ENCODE measurements around the gene FER1L5.

The FER1L5 gene

GRCh38 chr2:96642564-96643360 is at the start of gene FER1L5:
Gene FER1L5, plus strand, starts transcription at chr2:96642764. Its CDS starts 73 bp downstream, at chr2:96642837.
- no peak for FAIRE-seq

GRCh38 chr2:96594282-96594681 is 48.3 kb upstream of the FER1L5 start:
- FAIRE-seq, result no peak

- no peak for FAIRE-seq
Observed at GRCh38 chr2:96594691-96595152, 47.8 kb upstream of the FER1L5 start.

GRCh38 chr2:96596596-96596995 is 46.0 kb upstream of the FER1L5 start:
- no peak for FAIRE-seq

GRCh38 chr2:96599941-96600340 is 42.6 kb upstream of the FER1L5 start:
- FAIRE-seq, result no peak

GRCh38 chr2:96601382-96602292 is 40.9 kb upstream of the FER1L5 start:
- no peak for FAIRE-seq

- no peak for FAIRE-seq
Observed at GRCh38 chr2:96602330-96602823, 40.2 kb upstream of the FER1L5 start.

- no peak for FAIRE-seq
Observed at GRCh38 chr2:96604104-96604503, 38.5 kb upstream of the FER1L5 start.

- no peak for FAIRE-seq
Observed at GRCh38 chr2:96608469-96609455, 33.8 kb upstream of the FER1L5 start.

- no peak for FAIRE-seq
Observed at GRCh38 chr2:96616128-96616527, 26.4 kb upstream of the FER1L5 start.

- FAIRE-seq, result no peak
Observed at GRCh38 chr2:96616535-96616934, 26.0 kb upstream of the FER1L5 start.

GRCh38 chr2:96617012-96617411 is 25.6 kb upstream of the FER1L5 start:
- FAIRE-seq, result no peak

- no peak for FAIRE-seq
Observed at GRCh38 chr2:96618596-96619283, 23.8 kb upstream of the FER1L5 start.

- no peak for FAIRE-seq
Observed at GRCh38 chr2:96622544-96622943, 20.0 kb upstream of the FER1L5 start.

GRCh38 chr2:96623116-96623515 is 19.4 kb upstream of the FER1L5 start:
- FAIRE-seq, result no peak

GRCh38 chr2:96625571-96626552 is 16.7 kb upstream of the FER1L5 start:
- no peak for FAIRE-seq

GRCh38 chr2:96626553-96626942 is 16.0 kb upstream of the FER1L5 start:
- FAIRE-seq, result no peak

GRCh38 chr2:96631804-96632435 is 10.6 kb upstream of the FER1L5 start:
- FAIRE-seq, result no peak

GRCh38 chr2:96633641-96634040 is 8.9 kb upstream of the FER1L5 start:
- no peak for FAIRE-seq
